ENCODE results near the gene PNLDC1.
"Not testable (repeated sequence)": the region's sequence is repeated elsewhere in the genome, so short reads cannot be mapped to it uniquely, and the experiment has no call there.

Gene PNLDC1

GRCh38 chr6:159849851-159850250 lies 49.8 kb downstream of the PNLDC1 start:
- DNase-seq (ENCODE audit: low read depth), result not testable (repeated sequence)

GRCh38 chr6:159852877-159853276 lies 52.8 kb downstream of the PNLDC1 start:
- DNase-seq (ENCODE audit: low read depth), result no peak

GRCh38 chr6:159853754-159854153 lies 53.7 kb downstream of the PNLDC1 start:
- DNase-seq (ENCODE audit: low read depth), result no peak

- DNase-seq (ENCODE audit: low read depth), result no peak
Measured at GRCh38 chr6:159854959-159855358, 54.9 kb downstream of the PNLDC1 start.

- no peak for DNase-seq (ENCODE audit: low read depth)
Measured at GRCh38 chr6:159858259-159858658, 58.2 kb downstream of the PNLDC1 start.

GRCh38 chr6:159860482-159860881 lies 60.4 kb downstream of the PNLDC1 start:
- DNase-seq (ENCODE audit: low read depth), result no peak

- no peak for DNase-seq (ENCODE audit: low read depth)
Measured at GRCh38 chr6:159862103-159862502, 62.0 kb downstream of the PNLDC1 start.

GRCh38 chr6:159863341-159863740 lies 63.3 kb downstream of the PNLDC1 start:
- DNase-seq (ENCODE audit: low read depth), result peak; percentile 32

GRCh38 chr6:159865226-159865920 lies 65.3 kb downstream of the PNLDC1 start:
- DNase-seq (ENCODE audit: low read depth), result no peak

- DNase-seq (ENCODE audit: low read depth), result no peak
Measured at GRCh38 chr6:159866286-159867247, 66.5 kb downstream of the PNLDC1 start.

Data from GM04504 (cell line).